Stimulated activated CD4-positive, alpha-beta T cell treated with anti-CD3 and anti-CD28 coated beads, Interleukin-4, amount 100 ng/mL, for 48 hours (primary cell): Measurements from ENCODE around the gene NEK1.
"Not testable (repeated sequence)": the region's sequence is repeated elsewhere in the genome, so short reads cannot be mapped to it uniquely, and the experiment has no call there.

ENCODE experiments used
- DNase-seq, 2 donors: peaks; one replicate each; pipeline ENCODE4 v3.0.0-alpha.2; 2020; ENCODE audit warnings: low read depth in 2 of 2

NEK1 gene

GRCh38 chr4:169427727-169428126 lies 184.7 kb downstream of the NEK1 start:
- DNase-seq, result not testable (repeated sequence)

GRCh38 chr4:169420291-169420690 lies 192.1 kb downstream of the NEK1 start:
- no peak for DNase-seq

- DNase-seq, result no peak
Measured at GRCh38 chr4:169418846-169419245, 193.5 kb downstream of the NEK1 start.

GRCh38 chr4:169417629-169418282 lies 194.6 kb downstream of the NEK1 start:
- no peak for DNase-seq

- no peak for DNase-seq
Measured at GRCh38 chr4:169416997-169417396, 195.4 kb downstream of the NEK1 start.

GRCh38 chr4:169416461-169416860 lies 195.9 kb downstream of the NEK1 start:
- no peak for DNase-seq

GRCh38 chr4:169414913-169415312 lies 197.5 kb downstream of the NEK1 start:
- no peak for DNase-seq

GRCh38 chr4:169412046-169412445 lies 200.3 kb downstream of the NEK1 start:
- DNase-seq, result no peak

- DNase-seq, result peak; percentile 15 to 19
Measured at GRCh38 chr4:169410839-169411770, 201.3 kb downstream of the NEK1 start.

GRCh38 chr4:169407217-169407845 lies 205.1 kb downstream of the NEK1 start:
- no peak for DNase-seq

- DNase-seq, result no peak
Measured at GRCh38 chr4:169404960-169405359, 207.4 kb downstream of the NEK1 start.

- DNase-seq, result no peak
Measured at GRCh38 chr4:169400832-169401231, 211.6 kb downstream of the NEK1 start.

GRCh38 chr4:169399976-169400767 lies 212.2 kb downstream of the NEK1 start:
- DNase-seq, result no peak

GRCh38 chr4:169398316-169398715 lies 214.1 kb downstream of the NEK1 start:
- no peak for DNase-seq

- DNase-seq, result no peak
Measured at GRCh38 chr4:169397762-169398161, 214.6 kb downstream of the NEK1 start.

- no peak for DNase-seq
Measured at GRCh38 chr4:169385376-169385775, 227.0 kb downstream of the NEK1 start.

- no peak for DNase-seq
Measured at GRCh38 chr4:169384779-169385178, 227.6 kb downstream of the NEK1 start.

- no peak for DNase-seq
Measured at GRCh38 chr4:169383724-169384123, 228.7 kb downstream of the NEK1 start.

GRCh38 chr4:169379688-169380087 lies 232.7 kb downstream of the NEK1 start:
- no peak for DNase-seq

GRCh38 chr4:169377367-169377766 lies 235.0 kb downstream of the NEK1 start:
- no peak for DNase-seq

- DNase-seq, result no peak
Measured at GRCh38 chr4:169376421-169376820, 236.0 kb downstream of the NEK1 start.

- no peak for DNase-seq
Measured at GRCh38 chr4:169372791-169373190, 239.6 kb downstream of the NEK1 start.
